COLO668 (cell line): ENCODE data around the gene COL5A2.

ENCODE experiments used
- DNase-seq: peaks from one replicate; lab custom pipeline; 2025; ENCODE audit not compliant: unreplicated experiment; lab: John Stamatoyannopoulos, UW

COL5A2 gene

DNA sequence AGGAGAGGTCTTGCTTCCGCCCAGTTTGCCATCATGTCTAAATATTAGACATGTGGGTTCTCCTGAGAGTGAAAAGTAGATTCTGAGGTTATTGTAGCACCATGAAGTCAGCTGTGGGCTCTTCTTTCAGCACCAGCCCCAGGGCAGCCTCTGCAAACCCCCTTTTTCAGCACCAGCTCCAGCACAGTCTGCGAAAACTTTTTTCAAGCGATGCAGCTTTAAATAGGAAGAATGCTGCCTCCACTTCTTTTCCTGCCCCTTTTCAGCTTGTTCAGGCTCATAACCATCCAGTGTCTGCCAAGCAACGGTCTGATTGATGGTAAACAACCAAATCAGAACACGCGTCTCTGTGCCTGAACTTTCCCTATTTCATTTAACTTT, at the start of gene COL5A2:
Gene COL5A2, minus strand, starts transcription at position 192 of the 381 bp plus-strand sequence. Its CDS starts 157 bp downstream, at position 35.
- DNase-seq = no peak

DNA sequence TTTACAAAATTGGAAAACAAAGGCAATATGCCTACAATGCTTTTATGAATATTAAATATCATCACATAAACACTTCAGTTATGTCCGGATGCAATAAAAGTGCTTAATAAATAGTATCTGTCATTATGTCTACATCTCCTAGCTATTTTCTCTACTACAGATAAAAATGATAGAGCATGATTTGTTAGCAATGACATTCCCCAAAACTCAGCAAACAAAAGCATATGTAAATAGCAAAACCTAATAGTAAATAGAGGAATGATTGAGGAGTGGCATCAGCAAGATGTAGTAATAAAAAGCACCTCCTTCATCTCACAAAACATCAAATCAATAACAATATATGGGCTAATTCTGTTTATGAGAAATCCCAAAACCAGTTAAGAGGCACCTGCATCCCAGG, 46.5 kb upstream of the COL5A2 start:
- DNase-seq = no peak

DNA sequence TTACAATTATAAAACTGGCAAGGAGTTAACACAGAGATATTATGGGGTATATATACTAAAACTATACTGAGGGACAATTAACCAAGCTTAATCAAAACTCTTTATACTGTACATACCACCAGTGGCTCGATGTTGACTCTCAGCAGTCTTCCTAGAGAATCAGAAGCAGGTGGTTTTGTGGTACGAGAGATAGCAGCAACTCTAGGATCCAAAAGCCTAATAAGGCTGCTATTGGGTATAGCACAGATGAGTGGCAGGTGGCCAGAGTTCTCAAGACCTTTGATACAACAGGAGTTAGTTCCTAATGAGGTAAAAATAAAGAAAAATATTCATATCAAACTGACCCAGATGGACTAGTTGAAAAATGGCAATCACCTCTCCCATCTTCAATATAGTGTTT, 45.5 kb upstream of the COL5A2 start:
- no peak for DNase-seq

DNA sequence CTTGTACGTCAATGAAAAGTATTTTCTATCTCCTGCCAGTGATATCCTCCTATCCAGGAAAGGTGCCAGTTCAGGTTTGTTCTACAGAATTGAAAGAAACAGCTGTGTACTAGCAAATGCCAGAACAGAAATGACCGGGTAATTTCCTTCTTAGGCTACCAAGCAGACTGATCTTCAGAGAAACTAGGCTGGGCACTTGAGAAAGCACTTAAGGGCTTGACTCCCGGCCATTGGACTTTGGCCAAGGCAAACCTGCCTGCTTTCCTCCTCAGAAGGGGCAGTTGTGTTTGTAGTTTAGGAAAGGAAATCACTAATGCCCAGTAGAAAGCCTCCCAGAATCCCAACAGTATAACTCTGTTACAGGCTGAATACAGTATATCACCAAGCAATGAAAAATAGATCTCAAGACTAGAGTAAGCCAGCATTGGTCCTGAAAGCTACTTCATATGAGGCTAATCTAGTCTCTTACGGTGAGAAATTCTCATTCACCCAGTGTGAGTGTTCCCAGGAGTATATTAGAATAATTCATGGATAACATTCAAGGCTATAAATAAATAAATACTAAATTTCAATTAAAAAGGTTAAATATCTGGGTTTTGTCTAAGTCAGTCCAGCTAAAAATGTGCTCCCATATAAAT, 43.0 kb upstream of the COL5A2 start:
- no peak for DNase-seq

DNA sequence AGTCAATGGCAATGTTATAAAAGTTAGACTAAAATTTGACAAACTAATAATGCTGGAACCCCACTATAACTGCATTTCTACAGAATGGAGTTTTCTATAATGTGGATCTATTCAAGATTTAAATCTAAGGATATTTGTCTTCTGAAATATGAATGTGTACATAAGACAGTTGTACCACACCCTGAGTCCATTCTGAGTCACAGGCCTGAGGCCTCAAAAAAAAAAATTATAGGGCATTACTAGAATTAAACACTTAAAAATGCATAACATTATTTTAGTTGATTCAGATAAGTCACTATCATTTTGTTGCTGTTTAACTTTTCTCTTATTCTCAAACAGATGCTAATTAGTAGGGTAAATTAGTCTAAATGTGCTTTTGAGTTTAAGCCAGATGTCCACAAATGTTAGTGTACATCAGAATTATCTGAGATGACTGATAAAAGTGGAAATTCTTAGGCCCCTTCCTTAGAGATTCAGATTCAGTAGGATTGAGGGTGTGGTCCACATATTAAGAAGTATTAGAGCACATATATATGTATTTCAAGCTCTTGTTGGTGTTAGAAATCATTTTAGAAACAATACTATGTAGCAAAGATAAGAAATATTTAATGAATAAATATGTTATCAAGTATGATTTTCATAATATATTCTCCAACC, 42.4 kb upstream of the COL5A2 start:
- DNase-seq = no peak

DNA sequence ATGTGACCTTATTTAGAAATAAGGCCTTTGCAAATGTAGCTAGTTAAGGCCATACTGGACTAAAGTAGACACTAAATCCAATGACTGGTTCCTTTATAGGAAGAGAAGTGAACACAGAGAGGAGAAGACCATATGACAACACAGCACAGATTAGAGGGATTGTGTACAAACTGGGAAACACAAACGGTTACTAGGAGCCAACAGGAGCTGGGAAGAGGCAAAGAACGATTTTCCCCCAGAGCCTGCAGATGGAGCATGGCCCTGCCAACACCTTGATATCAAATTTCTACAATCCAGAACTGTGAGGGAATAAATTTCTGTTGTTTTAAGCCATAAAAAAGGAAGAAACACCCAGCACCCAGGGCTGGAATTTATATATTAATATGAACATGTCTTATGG, 38.7 kb upstream of the COL5A2 start:
- no peak for DNase-seq

DNA sequence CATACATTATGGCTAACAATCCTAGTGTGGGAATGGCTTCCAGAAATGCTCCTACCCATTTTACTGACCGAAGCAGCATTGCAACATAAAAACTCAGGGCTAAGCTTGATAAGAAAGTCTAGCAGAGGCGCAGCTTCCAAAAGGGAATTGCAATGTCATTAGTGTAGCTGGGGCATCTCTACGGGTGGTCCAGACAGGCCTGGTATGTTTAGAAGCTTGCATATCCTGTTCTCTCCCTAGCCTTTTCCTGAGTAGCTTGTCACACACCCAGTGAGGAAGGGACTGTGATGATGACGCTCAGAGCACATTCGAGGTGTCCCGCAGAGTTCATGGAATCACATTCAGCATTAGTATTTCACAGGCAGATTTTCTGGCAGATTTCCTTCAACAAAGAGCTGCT, 38.0 kb upstream of the COL5A2 start:
- DNase-seq = no peak

DNA sequence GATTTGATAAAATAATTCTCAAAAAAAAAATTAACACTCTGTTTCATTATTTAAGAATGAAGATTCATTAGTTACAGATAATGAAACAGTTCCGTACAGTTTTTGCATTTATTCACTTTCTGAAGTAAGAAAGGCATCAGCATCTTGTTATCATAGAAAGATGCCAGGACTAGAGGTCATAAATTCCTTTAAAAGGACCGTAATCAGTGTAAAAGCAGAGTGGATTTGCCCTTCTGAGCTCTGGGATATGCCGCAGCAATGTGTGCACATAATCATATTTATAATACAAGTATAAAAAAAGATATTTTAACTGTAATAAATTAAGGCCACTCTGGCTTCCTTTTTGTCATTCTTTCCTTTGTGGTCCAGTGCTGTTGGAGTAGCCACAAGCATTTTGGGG, 37.5 kb upstream of the COL5A2 start:
- DNase-seq = no peak

DNA sequence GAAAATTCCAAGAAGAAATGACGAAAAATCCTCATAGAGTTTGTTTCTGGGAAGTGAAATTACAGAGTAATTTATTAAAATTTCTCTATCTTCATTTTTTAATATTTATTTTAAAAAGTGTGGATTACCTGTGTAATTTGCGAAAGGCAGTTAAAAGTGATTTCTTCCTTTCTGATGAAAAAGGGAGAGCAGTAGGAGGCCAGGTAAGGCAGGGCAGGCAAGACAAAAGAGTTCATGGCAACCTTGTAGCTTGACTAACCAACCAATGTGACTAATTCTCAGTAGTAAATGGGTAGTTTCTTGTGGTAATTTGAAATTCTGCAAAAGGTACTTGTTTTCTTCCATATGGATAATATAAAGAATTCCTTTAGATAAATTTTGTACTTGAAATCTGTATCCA, 34.9 kb upstream of the COL5A2 start:
- no peak for DNase-seq

DNA sequence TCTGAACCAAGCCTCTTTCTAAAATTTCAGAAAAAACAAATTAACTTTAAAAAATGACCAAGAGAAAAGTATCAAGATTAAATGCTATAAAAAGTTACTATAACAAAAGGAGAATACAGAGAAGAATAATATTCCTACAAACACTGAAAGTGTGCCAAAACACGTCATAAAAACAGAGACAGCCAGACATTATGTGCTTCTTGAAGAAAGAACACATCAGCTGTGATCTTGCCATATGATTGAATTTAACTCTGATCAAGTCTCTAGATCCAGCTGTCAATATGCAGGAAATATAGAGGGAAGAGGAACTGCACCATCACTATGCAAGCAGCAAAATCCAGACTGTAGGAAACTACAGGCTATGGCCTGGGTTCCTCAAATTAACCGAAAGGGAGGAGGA, 33.7 kb upstream of the COL5A2 start:
- no peak for DNase-seq

DNA sequence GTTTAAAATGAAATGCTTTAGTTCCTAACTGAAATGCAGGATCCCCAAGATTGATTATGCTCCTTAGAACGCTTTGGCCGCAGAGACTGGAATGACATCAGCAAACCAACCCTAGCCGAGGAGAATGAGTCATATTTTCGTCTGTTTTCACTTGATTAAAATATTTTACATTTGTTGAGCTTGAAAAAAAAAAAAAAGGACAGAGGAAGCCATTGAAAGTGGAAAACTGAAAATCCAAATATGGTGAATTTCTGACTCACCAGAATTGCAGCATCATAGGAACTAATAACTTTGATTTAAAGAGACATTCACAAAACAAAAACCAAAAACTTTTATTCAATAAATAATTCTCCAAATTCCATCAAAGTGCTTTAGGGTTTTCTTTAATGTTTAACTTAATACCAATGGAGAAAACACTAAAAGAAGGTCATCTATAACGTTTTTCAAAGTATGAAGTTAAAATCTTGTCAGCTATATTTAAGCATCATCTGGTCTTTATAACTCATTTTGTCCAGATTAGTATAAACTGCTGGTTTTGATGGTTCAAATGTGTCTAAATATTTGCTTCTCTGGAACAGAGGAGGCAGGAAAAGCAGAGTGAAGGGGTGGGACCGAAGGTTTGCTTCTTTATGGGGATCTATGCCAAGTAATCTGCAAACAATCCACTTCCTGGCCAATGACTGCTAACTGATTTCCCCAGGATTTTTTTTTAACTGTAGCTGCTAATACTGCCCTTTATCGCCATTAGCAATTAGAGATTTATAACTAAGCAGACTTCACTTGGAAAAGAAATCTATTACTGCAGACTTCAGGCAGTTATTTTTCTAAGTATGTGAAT, 30.9 kb upstream of the COL5A2 start:
- DNase-seq = no peak

DNA sequence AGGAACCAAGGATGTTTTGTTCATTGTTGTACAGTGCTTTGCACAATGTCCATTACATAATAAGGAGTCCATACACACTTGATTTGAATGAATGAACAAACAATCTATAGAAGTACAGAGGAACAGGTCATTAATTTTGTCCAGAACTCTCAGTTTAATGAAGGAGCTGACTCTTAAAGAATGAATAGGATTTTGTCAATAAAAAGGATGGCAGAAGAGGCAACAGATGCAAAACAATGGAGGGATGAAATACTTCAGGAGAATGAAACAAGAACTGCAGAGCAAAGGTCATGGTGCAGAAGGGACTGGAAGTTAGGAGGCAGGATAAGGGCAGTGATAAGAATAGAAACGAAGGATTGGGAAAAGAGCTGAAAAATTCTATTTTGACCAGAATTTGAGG, 28.7 kb upstream of the COL5A2 start:
- no peak for DNase-seq

DNA sequence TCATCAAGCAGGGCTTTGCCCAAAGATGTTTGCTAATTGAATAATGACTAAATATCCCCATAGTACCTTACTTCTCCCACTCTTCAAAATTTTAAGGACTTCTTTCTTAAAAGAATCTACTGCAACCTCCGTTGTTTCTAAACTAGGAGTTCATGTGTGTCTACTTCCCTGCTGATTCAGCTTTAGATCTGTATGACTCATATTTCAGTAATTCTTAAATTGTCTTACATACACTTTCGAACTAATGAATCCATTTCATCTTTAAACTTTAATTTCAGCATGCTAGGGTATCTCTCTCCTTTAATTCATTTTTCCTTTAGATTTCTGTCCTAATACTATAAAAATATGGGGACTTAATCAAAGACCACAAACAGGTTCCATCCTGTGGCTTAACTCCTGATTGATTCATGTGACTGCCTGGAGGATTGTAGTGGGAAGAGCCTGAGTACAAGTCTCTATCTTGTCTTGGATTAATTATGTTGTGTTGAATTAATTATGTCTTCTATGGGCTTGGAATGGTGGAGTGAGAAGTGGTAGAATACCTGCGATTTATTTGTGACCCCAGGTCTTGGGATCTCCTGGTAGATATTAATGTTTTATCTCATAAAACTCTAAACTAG, 24.9 kb upstream of the COL5A2 start:
- no peak for DNase-seq

DNA sequence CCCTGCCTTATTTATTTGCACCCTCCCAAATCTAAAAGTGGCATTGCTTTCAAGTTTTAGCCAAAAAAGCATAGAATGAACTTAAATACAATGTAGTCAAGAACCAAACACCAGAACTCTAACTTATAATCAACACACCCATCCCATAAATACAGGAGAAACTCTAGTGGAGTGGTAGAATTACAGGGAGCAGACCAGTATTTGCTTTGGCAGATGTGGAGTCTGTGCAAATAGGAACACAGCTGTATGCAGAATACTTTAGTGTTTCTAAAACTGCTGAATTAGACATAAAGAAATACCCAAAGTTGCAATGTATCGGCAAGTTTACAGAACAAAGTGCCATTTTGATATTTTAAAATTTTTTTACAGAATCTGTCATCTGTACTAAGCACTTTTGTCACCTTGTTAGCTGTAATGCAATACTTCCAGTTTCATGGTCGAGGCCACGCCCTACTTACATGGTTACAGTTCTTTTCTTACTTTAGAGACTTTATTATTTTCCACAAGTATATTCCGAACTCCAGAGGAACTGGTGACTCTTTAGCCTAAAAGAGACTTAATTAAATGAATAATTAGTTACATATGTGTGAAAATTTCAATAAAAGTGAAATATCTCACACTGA, 23.7 kb upstream of the COL5A2 start:
- no peak for DNase-seq

DNA sequence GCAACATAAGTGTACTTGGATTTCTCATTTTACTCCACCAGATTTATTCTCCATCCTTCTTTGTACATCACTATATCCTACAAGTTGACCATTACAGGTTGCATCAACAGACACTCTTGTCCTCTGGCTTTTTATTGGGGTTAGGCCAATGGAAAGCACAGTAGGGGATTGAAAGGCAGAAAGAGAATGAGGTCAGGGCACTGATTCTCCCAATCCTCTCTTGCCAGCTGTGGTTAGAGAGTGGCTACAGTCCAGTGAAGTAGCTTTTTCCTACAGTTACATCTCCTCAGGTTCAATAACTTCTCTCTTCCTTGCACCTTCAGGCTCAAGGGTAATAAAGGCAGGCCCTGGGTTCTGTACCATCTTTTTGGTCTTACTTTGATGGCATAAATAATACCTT, 20.2 kb upstream of the COL5A2 start:
- DNase-seq = no peak

DNA sequence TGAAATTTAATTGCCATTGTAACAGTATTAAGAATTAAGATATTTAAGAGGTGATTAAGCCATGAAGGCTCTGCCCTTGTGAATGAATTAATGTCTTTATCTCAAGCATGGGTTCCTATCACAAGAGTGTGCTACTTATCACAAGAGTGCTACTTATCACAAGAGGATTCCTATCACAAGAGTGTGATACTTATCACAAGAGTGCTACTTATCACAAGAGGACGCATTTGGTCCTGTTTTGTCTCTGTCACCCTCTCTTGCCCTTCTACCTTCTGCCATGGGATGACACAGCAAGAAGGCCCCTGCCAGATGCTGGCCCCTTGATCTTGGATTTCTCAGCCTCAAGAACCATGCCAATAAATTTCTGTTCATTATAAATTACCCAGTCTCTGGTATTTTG, 13.2 kb upstream of the COL5A2 start:
- DNase-seq = no peak

DNA sequence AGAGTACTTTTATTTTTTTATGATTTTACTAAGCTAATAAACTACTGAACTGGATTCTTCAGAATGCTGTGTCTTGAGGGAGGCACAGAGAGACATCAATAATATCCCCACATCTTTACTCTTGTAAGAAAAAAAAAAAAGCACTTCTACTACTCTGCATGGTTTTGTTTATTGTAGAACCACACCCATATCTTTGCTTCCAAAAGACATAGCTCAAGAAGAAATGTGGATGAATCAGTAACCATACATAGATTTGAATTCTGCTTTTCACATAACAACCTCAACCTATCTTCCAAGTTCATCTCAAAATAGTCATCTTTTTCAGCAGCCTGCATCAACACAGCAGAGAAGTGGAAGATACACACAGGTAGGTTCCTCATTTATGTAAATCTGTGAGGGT, 12.2 kb upstream of the COL5A2 start:
- no peak for DNase-seq

DNA sequence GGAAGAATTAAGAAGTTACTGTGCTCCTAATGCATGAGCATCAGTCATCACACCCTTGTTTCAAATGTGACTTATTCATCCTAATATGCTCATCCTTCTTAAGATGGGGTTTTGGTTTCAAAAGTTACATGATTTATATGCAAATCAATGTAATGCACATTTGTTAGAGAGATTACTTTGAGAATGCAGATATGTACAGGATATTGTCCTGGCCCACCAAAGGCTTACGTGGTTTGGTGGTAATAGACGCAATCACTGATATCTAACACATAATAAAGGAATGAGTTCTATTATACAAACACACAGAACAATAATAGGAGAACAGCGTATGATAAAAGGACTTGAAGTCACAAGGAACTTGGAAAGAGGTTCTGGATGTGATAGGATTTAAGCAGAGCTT, 11.1 kb upstream of the COL5A2 start:
- no peak for DNase-seq

DNA sequence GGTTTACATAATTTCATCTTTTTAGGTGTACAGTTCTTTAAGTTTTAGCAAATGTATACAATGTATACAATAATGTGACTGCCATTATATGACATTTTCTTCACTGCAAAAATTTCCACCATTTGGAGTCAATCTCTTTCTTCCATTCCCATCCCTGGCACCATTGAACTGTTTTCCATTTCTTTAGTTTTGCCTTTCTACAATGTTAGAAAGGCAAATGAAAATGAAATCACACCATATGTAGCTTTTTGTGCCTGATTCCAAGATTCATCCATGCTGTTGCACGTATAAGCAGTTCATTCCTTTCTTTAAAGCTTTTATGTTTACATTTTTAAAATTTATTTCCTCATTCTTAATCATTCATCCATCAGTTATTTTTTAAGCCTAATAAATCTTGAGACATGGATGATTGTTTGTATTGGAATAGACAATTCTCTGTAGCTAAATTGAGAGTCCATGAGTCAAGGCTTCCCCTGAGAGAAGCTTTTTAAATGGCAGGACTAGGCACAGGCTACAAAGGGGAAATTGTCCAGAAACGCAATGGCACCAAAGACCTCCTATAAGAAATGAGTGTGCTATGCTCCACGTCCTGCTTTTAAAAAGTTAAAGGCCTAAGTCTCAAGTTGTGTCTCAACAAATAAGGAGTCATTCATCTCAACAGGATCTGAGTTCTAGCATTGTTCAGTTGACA, 8.7 kb upstream of the COL5A2 start:
- no peak for DNase-seq

DNA sequence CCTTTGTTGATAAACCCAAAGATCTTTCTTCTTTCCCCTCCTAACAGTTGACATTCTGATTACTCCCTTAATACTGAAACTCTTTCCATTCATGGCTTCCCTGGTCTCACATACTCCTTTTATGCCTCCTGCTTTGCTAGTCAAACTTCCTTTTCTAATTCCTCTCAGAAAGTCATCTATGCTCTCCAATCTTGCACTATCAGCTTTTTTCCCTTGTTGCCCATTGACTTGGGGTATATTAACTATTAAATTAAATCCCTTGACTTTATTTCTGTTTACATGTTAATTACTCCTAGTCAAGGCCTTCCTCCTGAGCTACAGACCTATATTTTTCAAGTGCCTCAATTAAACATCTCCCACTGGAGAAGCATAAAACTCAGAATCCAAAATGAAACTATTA, 3.6 kb upstream of the COL5A2 start:
- DNase-seq = no peak

DNA sequence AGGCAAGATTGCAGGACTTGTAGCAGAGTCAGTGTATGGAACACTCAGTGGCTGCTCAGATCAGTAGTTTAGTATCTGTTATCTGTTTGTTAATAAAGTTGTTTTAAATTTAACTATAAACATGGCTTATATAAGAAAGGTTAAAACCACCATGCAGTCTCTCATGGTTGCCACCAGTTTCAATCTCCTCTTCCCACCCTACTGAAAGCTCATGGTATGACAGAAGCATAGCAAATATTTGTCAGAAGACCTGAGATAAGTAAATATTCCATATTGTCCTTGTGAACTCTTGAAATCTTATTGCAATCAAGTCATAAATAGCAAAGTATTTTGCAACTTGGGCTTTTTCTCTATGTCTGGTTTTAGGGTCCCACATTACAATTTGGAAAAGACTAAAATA, 2.1 kb upstream of the COL5A2 start:
- DNase-seq = no peak
